ENCODE results near the gene PNPLA3.

- TF ChIP-seq CTCF (IDR thresholded peaks at IDR 0.05) (no peak), POLR2AphosphoS5 (IDR thresholded peaks at IDR 0.05) (peak; percentile 77 to 89 (median 88)), POLR2A (IDR thresholded peaks at IDR 0.05) (peak; percentile 71), EP300 (IDR thresholded peaks at IDR 0.05; ENCODE audit: low read depth) (no peak)
Observed at GRCh38 chr22:43955040-43955882, 31.7 kb downstream of the PNPLA3 start, which contains the start of gene SAMM50.

Data from transverse colon (tissue), 4 donors.